Stimulated activated CD4-positive, alpha-beta T cell treated with anti-CD3 and anti-CD28 coated beads, Interleukin-15, amount 100 ng/mL, for 24 hours (primary cell): Measurements from ENCODE around the gene RTP3.
"Not testable (repeated sequence)": the region's sequence is repeated elsewhere in the genome, so short reads cannot be mapped to it uniquely, and the experiment has no call there.

Experiments used
- DNase-seq: peaks from one replicate; pipeline ENCODE4 v3.0.0-alpha.2; 2020

The RTP3 gene

DNA sequence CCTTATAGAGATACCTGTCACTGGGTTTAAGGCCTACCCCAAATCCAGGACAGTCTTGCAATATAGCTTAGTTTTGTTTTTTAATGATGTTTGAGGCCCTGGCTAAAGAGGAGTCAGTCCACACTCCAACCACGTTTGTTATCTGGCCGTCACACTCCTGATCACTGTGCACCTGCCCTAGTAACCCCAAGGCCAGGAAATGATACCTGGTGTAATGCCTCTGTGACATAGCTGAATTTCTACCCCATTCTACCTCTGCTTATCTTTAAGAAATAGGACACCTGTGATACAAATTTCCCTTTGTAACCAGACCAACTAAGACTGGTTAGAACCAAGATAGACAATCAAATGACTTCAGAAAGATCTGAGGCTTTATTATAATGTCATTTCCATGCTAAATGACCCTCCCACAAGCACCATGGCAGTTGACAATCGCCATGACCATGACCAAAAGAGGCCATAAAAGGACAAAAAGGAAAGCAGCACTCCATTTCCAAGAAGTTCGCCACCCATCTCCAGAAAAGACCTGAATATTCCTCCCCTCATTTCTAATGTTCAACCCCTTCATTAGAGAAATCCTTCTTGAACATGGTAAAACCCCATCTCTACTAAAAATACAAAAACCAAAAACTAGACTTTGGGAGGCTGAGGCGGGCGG, 4.8 kb upstream of the RTP3 start:
- DNase-seq, result no peak

DNA sequence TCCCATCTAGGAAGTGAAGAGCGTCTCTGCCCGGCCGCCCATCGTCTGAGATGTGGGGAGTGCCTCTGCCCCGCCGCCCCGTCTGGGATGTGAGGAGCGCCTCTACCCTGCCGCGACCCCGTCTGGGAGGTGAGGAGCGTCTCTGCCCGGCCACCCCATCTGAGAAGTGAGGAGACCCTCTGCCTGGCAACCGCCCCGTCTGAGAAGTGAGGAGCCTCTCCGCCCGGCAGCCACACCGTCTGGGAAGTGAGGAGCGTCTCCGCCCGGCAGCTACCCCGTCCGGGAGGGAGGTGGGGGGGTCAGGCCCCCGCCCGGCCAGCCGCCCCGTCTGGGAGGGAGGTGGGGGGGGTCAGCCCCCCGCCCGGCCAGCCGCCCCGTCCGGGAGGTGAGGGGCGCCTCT, 3.3 kb upstream of the RTP3 start:
- not testable (repeated sequence) for DNase-seq

DNA sequence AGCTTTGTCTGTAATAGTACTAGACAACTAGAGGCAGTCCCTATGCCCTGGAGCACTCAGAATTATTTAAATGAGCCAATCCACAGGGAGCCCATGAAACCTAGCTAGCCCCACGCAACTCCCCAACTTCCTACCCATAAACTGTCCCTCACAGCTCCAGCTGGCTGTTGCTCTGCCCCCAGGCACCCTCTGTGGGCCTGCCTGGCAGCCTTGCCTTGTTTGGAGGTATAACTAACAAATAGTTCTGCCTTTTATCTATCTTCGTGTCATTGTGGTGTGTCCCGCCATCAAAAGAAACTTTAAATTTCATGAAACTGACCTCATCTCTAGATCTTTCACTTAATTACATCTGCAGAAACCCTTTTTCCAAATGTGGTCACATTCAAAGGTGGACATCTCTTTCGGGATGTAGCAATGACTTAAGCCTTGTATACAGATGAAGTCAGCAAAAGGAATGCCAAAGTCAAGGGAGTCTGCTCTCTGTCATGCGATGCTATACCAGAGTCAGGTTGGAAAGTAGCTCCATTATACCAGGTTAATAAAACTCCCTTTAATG, 1.8 kb upstream of the RTP3 start:
- no peak for DNase-seq

DNA sequence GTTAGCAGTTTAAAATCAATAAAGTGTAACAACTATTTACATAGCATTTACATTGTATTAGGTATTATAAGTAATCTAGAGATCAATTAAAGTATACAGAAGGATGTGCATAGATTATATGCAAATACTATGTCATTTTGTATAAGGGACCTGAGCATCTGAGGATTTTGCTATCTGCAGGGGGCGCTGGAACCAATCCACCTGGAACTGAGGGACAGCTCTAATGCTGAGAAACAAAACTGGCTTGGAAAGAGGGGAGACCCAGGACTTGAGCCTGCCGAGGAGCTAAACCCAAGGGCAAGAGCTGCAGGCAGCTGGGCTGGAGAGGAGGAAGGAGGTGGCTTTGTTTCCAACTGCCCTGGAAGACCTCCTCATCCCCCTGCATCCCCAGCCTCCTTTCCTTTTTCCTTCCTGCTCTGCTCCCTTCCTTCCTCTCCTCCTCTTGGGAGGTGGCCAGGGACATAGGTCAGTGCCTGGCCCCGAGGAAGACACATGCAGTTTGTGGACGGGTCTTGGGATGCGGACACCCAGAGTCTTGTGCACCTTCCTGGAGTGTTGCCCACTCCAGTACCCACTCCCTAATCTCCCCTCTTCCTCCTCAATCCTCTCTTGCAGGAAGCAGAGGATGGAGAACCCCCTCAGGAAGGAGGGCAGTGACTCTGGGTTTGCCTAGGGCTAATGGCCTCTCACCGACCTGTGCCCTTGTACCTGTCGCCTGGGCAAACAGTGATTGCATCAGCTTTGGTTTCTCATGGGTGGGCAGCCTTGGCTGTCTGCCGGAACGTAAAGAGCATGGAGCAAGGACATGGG, 825 bp upstream of the RTP3 start:
- peak; percentile 51 for DNase-seq

DNA sequence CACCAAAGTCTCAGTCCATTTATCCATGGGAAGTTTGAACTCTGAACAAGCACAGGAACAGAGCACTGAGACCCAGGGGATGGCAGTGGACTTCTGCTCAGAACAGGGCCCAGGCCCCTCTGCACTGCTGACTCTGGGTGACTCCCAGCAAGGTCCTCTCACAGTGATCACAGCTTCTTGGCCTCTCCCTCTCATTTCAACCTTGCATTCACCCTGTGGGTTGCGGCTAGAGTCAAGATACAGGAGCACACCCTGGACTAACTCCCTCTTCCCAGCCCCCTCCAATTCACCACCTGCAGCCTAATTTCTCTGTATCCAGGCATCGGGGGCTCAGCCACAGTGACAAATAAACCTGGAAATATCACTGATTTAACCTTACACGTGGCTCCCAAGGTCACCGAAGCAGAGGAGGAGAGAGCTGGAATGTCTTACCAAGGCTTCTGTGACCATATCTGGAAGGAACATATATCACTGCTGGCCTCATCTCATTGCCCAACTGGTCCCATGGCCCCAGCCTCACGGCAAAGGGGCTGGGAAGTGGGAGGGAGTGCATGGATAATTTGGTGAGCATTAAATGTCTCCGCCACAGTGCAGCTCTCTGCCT, 1.2 kb downstream of the RTP3 start:
- no peak for DNase-seq

DNA sequence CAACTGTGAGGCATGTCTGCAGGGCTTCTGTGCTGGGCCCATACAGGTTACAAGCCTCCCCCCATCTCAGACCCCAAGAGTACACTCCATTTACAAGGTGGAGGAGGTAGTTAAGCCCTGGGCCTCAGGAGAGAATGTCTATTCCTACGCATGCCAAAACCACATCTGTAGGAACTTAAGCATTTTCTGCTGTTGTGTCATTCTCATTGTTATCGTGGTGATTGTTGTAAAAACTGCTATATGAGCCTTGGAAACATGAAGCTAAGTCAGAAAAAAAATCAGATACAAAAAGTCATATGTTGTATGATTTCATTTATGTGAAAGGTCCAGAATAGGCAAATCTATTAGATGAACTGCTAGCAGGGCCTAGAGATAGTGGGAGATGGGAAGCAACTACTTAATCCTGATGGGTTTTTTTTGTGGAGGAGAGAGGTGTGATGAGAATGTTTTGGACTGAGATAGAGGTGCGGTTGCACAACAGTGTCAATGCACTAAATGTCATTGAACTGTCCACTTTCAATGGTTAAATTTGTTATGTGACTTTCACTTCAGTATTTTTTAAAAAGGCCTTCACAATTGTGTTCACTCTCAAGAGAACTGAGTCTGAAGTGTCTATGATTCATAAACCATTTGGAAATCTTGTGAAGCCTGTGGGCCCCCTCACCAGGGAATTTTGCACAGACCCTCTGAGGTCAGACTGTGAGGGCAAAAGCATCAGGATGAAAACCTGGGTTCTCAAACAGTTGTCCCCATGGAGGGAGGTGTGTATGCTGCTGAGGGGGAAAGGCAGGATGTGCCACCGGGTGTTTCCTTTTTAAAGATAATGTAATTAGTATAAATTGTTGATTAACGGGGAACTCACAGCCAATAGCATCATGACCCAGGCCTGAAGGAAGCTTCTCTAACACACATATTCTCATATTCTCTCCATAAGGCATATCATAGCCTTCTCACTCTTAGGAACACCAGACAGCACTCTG, 3.2 kb downstream of the RTP3 start:
- DNase-seq, result no peak

DNA sequence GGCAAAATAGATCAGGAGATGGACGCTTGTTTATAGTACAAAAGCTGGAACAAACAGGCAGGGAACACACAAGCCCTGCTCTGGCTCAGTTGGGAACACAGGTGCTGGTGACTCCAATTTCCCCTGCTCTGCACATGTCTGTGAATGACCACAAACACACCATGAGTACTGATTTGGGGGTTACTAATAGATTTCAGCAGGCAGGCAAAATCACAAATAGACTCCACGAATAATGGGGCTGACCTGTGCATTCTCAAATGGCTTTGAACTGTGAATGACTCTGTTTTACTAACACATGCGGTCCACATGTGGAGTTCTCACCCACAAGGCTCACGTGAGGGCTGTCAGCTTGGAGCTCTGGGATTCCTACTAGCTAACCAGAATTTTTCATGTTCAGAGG, 3.9 kb downstream of the RTP3 start:
- DNase-seq, result no peak

DNA sequence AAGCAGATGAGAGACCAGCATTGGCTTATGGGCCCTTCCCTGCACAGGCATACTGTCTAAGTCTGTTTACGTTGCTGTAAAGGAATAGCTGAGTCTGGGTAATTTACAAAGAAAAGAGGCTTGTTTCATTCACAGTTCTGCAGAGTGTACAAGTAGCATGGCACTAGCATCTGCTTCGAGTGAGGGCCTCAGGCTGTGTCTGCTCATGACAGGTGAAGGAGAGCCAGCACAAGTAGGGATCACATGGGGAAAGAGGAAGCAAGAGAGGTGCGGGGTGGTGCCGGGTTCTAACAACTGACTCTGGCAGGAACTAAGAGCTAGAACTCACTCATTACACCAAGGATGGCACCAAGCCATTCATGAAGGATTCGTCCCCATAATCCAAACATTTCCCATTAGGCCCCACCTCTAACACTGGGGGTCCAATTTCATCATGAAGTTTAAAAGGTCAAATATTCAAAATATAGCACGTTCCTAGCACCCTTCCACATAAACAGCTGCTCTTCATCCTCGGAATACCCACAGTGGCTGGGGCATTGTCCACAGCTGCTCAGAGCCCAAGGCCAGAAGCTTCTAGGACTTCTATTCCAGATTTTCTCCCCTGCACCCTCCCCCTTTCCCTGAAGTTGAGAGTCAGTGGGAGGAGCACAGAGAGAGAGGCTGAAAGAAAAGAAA, 5.6 kb downstream of the RTP3 start:
- DNase-seq, result no peak

DNA sequence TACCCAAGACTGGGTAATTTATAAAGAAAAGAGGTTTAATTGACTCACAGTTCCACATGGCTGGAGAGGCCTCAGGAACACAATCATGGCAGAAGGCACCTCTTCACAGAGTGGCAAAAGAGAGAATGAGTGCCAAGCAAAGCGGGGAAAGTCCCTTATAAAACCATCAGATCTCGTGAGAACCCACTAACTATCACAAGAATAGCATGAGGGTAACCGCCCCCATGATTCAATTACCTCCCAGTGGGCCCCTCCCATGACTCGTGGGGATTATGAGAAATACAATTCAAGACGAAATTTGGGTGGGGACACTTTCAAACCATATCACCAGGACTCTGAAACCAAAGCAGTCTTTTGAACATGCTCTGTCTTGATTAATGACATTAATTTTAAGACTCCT, 7.0 kb downstream of the RTP3 start:
- DNase-seq, result peak; percentile 57

DNA sequence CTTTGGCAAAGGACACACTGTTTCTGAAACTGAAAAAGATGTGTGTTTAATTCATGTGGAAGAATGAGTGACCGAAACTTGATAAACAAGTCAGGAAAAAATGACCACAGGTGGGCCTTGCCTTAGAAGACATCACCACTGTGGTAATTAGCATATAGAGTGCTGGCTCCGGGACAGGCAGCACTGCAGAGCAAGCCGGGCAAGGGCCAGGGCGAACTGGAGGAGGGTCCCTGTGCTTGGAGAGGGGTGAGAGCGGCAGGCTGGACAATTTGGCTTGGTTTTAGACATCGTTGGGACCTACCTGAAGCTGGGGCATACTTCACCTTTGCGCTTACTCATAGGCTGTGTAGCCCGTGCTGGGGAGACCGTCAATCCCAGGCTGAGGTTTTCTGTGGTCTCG, 8.2 kb downstream of the RTP3 start:
- DNase-seq, result no peak

DNA sequence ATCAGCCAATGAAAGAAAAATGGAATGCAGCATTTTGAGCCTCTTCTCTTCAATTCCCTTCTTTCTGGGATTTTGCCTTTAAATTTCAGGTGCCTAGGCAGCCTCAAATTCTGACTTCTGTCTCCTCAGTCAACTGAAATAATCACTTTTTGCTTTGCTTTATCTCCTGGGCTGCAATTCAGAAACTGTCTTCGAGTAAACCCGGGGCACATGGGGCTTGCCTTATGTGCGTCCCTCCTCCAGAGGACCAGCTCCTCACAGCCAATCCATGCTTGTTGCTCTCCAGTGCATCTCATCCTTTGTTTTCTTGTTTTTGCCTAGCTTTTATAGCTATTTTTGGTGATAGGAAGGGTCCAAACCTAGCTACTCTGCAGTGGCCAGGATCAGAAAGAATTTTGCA, 8.8 kb downstream of the RTP3 start:
- no peak for DNase-seq

DNA sequence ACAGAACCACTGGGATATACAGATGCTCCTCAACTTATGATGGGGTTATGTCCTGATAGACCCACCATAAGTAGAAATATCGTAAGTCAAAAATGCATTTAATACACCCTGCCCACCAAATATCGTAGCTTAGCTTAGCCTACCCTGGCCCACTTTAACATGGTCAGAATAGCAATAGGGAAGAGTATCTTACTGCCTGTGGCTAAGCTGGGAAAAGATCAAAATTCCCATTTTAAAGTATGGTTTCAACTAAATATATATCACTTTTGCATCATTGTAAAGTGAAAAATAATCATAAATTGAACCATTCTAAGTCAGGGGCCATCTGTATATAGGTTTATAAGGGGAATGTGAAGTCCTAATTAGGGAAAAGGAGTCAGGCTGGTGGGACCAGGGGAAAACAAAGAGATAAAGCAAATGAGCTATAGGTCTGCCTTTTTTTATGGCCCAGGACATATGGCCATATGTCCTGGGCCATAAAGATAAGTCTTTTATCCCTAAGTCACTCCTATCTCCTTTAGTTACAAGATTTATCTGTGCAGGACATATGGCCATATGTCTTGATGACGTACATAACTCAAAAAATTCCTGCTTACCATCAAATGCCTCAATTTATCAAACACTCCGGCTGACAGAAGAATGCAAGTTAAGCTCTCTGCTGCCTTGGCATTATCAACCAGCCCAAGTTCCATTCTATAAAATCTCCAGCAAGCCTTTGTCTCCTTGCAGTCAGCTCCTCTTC, 11.2 kb downstream of the RTP3 start:
- no peak for DNase-seq

DNA sequence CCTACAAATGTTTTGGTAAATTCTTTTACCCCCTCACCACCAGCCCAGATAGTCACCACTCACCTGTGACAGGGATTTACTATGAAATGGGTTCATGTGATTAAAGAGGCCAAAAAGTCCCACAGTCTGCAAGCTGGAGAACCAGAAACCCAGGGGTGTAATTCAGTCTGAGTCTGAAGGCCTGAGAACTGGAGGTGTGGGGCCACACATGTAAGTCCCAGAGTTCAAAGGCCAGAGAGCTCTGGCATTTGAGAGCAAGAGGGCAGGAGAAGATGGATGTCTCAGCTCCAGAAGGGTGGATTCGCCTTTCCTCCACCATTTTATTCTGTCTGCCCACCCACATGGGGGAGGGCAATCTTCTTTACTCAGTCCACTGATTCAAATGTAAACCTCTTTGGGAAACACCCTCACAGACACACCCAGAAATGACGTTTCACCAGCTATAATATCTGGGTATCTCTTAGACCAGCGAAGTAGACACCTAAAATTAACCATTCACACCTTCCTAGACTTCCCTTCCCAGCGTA, 11.9 kb downstream of the RTP3 start:
- no peak for DNase-seq

DNA sequence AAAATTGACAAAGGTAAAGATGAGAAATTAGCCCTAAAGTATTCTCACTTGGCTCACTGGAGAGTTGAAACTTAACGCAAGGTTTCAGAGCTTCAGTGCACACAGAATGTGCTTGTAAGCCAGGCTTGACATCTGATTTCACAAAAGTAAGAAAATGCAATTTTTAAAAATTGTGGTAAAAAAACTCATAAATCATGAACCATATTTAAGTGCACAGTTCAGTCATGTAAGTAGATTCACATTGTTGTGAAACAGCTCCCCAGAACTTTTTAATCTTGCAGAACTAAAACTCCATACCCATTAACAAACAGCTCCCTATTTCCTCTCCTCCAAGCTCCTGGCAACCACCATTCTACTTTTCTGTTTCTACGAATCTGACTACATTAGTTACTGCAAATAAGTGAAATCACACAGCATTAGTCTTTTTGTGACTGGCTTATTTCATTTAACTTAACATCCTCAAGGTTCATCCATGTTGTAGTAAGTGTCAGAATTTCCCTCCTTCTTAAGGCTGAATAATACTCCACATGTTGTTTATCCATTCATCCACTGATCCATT, 14.5 kb downstream of the RTP3 start:
- DNase-seq, result no peak

DNA sequence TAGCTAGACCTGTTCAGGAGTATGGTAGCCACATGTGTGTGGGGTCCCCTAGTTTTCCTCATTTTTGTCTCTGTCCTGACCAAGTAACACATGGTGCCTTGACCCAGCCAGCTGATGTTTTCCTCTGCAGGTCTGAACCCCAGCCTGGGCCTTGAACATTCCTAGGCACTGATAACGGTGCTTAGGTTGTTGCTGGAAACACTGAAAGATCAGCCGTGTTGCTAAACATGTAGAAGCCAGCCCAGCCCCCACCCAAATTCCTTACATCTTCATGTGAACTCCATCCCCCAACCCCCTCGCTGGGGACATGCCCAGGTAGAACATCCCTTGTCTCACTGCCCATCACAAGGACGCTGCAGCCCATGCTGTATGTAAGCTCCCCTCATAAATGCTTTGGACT, 18.7 kb downstream of the RTP3 start:
- no peak for DNase-seq

DNA sequence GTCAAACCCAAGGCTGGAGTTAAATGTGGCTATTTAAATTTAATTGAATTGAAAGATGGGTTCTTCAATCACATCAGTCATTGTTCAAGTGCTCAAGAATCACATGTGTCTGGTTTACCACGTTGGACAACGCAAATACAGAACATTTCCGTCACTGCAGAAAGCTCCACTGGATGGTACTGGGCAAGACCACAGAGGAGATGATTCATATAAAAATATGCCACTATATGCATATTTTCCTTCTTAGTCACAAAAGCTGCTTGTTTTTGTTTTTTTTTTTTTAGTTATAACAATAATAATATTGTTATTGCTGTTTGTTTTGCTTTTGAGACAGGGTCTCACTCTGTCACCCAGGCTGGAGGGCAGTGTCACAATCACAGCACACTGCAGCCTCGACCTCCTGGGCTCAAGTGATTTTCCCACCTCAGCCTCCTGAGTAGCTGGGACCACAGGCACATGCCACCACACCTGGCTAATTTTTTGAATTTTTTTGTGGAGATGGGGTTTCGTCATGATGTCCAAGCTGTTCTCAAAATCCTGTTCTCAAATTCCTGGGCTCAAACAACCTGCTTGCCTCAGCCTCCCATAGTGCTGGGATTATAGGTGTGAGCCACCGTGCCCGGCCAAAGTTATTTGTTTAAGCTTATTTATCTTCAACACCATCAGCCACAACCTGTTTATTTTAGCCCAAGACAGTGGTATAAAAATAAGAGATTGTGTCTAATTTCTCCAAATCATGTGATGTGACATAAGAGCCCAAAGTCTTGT, 19.4 kb downstream of the RTP3 start:
- no peak for DNase-seq

DNA sequence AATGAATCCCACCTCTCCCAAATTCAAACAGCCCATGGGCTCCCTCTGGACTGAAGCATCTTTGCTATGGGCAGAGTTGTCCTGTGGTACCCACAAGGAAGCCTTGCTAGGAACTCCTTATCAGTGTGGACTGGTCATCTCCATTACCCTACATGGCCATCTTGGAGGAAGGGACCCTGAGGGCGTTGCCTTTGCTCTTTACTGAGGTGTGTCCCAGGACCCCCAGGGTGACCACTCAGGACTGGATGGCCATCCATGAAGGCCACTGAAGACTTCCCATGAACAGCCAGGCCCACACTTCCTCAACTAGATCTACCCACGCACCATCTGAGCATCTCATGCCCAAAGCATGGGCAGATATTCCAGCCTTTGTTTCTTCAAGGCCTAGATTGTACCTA, 20.0 kb downstream of the RTP3 start:
- DNase-seq, result no peak

DNA sequence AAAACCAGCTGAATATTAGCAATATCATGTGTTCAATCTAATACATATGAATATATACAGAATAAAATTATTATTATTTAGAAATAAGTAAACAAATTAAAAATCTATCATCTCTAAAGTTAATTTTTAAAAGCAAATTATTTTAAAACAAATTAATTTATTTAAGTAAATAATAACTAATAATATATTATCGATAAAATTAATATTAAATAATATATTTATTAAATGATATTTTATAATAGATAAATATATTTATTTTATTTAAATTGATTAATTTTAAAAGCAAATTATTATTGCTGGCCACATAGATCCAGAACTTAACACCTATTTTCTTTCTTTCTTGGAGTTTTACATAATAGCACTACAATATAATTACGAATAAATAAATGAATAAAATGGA, 22.2 kb downstream of the RTP3 start:
- no peak for DNase-seq

DNA sequence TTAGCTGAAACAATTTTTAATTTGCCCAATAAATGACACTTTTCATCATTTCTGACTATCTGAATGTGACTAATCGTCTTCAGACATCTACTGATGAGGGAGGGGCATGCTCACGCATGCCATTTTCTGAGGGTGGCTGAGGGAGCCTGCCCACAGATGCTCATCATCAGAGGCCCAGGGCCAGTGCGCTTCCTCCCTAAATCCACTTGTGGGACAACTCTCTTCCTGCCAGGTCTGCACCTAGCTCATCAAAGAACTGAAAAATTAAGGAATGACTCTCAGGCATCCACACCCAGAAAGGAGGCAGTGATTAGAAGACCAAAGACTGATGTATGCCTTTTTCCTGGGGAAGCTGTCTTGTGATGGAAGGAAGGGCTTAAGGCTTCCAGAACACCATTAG, 22.8 kb downstream of the RTP3 start:
- DNase-seq, result no peak

DNA sequence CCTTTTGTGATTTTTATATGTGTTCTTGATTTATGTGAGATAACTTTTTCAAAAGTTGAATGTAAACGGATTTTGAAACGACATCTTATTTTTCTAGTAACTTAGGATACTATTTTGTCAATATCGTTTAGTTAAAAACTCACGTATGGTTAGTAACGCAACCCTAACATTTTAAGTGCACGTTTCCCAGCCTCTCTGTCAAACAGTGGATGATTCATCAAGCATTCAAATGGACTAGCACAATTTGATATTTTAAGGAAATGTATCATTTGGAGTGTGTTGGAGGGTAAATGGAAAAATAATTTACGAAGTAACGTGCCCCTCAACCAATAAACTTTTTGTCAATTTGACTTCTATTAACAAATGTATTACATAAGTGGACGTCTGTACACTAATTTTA, 23.3 kb downstream of the RTP3 start:
- no peak for DNase-seq
